H4 (cell line): ENCODE measurements around the gene AQP12B. TPM values are rescaled to one million over a fixed set of nuclear protein-coding genes. Genes with fewer than 3 reads are reported as not detected.
A peak's percentile ranks its signal among the peaks of the same experiment; 100 is the strongest.
"Not testable (repeated sequence)": the region's sequence is repeated elsewhere in the genome, so short reads cannot be mapped to it uniquely, and the experiment has no call there.

Experiments
- DNase-seq: peaks from one replicate; pipeline ENCODE4 v3.0.0-alpha.2; 2015; ENCODE audit warnings: low spot score
- total RNA-seq: library from RNA; depleted of rRNA; stranded (reverse); fragments of >200 nt; shearing (Covaris generic); gene quantifications from 2 replicates; pipeline ENCODE4 v1.2.3, GENCODE V29; 2014

The AQP12B gene
- total RNA-seq, 1 experiment from 2014 or later = not detected

DNA sequence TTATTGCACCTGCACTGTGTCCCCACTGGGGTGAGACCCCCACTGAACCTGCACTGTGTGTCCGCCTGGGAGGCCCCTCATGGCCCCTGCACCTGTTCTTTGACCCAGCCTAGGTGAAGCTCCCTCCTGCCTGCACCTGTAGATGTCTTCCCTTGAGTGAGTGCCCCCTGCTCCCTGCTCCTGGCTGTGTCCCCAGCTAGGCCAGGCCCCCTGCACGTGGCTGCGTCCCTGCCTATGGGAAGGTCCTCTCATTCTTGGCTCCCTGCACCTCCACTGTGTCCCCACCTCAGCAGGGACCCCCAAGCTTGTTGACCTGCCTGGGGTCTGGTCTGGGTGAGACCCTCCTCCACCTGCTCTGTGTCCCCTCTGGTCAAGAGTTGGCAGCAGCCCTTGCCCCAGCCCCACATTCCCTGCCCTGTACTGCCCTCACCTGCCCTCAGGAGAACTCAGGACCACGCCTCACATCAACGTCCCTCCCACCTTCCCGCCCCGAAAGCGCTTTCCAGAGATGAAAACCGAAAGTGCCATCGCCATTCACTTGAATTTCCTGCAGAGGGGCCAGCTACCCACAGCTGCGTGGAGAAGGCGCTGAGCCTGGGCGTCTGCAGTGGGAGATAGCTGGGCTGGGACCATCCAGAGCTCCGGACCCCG lies 769 bp upstream of the AQP12B start:
- DNase-seq = not testable (repeated sequence)

DNA sequence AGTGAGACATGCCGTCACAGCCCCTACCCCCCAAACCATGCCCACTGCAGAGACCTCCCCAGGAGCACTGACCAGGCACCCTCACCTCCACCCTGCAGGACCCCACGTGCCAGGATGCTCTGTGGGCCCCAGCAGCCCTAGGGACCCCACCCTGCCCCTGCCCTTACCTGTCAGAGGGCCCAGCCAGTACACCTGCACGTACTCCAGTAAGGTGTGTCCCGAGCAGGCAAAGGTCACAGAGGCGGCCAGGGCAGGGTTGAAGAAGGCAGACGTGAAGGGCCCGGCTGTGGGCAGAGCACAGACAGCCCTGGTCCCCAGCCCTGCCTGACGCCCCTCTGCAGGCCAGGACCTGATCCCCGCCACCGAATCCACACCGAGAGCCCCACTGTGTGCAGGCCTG lies 2.5 kb downstream of the AQP12B start:
- DNase-seq = not testable (repeated sequence)

DNA sequence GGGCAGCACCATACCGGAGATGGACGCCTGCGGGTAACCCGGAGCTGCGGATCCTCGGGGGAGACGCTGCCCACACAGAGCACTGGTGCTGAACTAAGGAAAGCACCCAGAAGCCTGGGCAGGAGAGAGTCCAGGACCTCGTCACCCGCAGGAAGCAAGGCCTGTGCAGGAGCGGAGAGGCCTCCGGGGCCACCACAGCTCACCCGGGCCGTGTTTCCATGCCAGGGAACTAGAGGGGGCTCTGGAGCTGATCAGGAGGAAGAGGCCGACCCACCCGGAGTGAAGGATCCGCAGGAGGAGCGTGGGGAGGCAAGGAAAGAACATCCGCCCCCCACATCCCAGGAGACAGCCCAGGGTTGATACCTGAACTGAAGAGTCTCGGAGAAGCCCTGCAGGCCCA lies 3.8 kb downstream of the AQP12B start:
- not testable (repeated sequence) for DNase-seq

DNA sequence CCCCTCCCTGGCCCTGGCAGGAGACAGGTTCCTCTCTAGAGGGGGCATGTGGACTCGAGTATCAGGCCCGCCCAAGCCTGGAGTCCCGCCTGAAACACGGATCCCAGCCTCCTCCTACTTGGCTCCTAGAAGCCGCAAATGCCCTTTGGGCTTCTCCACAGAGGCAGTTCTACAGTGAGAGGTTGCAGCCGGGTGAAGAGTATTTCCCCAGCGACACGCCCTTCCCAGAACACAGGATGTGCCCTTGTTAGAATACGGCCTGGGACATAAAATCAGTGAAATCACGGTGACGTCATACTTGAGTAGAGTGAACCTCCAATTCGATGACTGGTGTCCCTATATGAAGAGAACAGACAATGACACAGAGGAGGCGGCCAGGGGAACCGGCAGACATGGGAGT lies 4.6 kb downstream of the AQP12B start:
- not testable (repeated sequence) for DNase-seq

DNA sequence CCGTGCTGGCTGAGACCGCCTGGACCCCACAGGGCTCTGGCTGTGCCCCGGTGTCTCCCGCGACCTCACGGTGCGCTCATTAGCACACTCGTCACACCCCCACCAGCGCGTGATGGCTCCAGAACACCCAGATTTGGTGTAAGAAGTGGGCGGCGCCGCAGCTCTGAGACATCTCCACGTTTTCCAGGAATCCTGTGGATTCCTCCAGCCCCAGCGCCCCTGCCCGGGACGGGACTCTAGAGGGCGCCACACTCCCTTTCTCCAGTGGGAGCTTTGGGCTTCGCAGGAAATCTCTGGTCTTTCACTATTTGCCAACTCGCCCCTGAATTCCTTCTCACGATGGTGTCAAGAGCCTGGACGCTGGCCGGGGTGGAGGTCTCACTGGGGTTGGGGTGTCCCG lies 7.3 kb downstream of the AQP12B start:
- DNase-seq = not testable (repeated sequence)

DNA sequence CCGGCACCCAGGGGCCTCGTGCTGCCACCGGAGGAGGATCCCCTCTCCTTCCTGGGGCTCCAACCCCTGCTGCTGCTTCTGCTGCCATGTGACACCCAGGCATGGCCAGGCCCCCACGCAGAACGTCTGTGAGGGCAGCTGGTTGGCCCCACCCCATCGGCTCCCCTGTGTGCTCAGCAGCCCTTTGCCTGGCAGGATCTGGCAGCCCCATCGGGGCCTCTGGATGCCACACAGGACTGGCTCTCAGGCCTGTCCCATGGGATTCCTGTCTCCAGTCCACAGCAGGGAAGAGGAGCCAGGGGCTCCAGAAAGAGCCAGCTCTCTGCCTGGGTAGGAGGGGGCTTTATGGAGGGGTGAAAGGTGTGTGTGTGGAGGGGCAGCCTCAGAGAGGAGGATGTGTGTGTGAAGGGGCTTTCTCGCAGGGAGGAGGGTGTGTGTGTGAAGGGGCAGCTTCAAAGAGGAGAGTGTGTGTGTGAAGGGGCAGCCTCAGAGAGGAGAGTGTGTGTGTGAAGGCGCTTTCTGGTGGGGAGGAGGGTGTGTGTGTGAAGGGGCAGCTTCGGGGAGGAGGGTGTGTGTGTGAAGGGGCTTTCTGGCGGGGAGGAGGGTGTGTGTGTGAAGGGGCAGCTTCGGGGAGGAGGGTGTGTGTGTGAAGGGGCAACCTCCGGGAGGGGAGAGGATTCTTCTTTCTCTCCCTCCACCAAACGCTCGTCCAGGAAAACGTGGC lies 8.1 kb downstream of the AQP12B start:
- not testable (repeated sequence) for DNase-seq

DNA sequence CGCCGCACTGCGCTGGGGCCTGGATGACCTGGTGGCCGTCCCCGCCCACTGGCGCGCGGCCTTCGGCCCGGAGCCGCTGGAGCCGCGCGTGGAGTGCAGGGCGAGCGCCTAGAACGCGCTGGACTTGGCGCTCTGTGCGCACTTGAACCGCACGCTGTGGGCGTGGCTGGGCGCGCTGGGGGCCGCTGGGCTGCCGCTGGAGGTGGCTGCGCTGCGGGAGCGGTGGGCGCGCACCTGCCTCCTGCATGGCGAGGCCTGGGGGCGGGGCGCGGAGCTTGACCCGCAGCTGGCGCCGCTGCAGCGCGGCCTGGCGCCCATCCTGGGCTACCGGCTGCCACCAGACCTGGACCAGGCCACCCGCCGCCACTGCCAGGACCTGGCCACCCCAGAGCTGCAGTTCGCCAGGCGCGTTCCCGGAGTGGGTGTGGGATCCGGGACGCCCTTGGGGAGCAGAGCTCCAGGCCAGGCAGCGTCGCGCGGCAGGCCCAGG lies 9.9 kb downstream of the AQP12B start:
- no peak for DNase-seq

DNA sequence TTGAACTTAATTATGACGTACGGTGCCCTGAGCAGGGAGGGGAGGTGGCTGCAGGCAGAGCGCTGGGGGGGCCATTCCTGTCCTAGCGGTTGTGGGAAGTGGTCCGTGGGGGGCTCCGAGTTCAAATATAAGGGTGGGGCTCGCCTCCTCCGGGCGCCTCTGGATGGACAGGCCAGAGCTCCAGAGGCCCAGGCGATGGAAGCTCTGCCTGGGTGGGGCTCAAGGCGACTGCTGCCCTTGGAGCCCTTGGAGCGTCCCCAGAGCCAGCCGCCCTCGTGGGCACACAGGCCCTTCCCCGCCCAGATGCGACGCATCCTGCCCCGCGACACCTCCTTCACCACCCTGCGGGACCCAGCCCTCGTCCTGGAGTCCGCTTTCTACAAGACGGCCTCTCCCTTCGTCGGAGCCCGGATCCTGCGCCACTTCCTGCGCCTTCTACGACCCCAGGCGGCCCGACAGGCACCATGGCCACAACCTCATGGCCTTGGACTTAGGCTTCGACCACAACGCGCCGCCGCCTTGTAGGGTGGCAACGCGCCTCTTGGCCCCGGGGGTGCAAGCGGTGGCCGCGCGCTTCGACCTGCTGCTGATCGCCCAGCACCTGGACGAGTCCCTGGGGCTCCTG lies 10.5 kb downstream of the AQP12B start:
- no peak for DNase-seq

DNA sequence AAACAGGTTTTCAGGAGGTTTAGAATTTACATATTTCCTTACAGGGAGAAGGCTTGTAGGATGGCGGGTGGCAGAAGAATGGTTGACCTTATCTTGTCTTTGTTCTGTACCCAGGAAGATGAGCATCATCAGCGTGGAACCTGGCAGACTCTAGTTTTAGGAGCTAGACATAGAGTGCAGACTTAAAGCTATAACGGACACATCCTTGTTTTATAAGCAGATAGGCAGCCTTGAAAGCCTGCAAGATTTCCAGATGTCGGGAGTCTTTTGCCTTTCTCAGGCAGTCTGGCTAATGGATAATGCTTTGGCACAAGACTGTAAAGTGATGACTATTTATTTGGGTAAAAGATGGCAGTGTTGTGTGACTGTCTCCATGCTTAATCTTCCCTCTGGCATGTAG lies 11.7 kb downstream of the AQP12B start:
- no peak for DNase-seq

DNA sequence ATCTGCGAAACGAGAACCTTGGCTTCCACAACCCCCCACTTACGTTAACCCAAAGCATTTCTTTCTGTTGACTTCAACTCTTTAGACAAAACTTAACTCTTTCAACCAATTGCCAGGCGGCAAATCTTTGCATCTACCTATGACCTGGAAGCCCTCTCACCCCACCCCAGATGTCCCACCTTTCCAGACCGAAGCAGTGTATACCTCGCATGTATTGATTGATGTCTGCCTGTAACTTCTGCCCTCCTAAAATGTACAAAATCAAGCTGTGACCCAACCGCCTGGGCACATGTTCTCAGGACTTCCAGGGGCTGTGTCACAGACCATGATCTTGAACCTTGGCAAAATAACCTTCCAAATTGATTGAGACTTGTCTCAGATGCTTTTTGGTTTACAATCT lies 12.3 kb downstream of the AQP12B start:
- no peak for DNase-seq

DNA sequence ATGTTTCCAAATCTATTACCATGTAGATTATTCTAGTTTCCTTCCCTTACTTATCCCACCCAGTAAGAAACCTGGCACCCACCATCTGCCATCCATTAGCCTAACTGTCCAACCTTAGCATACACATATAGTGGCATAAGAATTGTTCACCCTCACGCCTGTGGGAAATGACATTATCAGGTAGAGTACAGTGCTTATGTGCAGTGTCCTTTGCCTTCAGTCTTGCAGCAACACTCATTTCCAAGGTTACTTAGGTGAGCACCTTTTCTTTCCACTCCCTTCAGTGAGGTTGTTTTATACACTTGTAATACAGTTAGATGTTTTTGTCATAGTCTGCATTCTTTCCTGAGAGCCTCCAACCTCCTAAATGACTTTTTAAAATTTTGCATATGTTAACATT lies 18.1 kb downstream of the AQP12B start:
- DNase-seq = no peak

DNA sequence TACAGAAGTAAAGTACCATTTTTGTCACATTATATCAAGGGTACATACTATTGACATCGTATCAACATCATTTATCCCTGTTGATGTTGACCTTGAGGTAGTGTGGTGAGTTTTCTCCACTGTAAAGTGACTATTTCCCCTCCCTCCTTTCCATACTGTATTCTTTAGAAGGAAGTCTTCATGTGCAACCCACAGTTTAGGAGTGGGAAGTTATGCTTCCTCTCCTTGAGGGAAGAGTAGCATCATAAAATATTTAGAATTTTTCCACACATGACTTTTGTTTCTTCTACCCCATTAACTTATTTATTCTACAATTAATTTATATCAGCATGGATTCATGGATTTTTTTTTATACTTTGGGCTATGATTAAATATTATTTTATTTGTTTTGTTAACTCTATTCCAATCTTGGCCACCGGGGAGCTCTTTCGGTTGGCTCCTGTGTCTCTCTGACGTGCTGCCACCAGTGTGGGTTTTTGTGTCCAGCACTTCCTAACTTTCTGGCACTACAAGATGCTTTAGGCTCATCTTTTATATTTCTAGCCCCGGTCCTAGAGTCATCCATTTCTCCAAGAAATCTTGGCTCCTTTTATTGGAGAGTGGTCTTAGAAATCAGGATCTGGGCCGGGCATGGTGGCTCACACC lies 19.0 kb downstream of the AQP12B start:
- no peak for DNase-seq

DNA sequence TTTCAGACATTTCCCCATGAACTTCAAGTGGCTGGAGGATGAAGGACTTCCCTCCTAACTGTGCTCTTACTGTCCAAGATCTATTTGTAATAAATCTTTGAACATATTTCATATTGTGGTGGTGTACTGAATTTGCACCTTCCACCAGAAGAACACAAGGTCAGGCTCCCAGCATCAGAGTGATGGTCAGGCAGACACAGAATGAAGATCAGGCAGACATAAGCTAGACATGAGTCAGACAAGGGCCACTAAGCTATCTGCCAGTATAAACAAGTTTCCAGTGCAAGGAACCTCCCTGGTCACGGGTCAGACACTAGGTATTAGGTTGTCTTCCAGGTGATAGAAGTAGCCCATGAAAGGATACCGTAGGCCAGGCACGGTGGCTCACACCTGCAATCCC lies 20.0 kb downstream of the AQP12B start:
- DNase-seq = no peak

DNA sequence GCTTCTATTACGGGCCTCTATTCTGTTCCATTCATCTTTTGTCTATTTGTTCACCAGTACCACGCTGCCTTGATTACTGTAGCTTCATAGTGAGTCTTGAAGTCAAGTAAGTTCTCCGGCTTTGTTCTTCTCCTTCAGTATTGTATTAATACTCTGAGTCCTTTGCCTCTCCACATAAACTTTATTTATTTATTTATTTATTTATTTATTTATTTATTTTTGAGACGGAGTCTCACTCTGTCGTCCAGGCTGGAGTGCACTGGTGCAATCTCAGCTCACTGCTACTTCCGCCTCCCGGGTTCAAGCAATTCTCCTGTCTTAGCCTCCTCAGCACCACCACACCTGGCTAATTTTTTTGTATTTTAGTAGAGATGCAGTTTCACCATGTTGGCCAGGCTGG lies 22.8 kb downstream of the AQP12B start:
- not testable (repeated sequence) for DNase-seq

DNA sequence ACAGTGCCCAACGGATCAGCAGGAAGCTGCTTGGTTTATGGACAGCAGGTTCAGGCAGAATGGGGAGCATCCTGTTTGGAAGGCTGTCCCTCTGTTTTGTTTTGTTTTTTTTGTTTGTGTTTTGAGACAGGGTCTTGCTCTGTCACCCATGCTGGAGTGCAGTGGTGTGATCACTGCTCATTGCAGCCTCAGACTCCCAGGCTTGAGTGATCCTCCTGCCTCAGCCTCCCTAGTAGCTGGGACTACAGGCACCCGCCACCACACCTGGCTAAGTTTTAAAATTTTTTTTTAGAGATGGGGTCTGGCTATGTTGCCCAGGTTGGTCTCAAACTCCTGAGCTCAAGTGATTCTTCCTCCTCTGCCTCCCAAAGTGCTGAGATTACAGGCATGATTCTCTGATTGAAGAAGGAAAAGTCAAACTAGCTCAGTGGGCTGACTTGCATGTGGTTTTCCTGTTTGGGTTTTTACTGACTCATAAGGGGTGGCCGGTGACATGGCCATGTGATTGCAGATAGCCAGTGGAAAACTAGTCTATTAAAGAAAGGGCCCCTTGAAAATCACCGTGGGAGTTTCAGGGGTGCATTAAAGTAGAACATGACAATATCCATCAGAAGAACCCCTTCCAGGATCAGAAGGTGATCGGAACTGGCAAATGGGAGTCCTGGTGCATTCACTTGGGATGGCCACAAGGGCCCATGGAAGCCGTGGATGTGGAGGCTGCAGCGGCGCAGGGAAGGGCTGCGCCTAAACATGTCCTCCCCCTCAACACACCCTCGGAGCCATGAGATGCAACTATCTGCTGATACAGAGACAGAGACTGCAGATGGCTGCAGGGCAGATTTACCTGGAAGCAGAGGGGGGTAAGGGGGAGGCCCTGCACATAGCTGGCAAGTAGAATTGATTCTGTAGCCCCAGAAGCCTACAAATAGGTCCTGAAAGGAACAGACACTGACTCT lies 26.5 kb downstream of the AQP12B start:
- DNase-seq = peak; percentile 34

DNA sequence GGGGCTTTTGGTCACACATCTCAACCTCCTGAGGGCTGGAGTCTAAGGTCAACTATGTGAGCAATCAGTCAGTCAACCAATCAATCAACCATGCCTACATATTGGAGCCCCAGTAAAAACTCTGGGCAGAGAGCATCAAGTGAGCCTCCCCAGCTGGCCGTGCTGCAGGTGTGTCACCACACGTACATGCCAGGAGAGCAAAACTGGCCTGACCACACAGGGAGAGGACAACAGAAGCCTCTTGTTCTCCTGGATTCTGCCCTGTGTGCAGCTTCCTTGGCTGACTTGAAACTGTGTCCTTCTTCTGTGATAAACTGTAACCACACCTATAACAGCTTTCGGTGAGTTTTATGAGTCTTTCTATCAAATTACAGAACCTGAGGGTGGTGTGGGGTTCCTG lies 31.5 kb downstream of the AQP12B start:
- DNase-seq = no peak

DNA sequence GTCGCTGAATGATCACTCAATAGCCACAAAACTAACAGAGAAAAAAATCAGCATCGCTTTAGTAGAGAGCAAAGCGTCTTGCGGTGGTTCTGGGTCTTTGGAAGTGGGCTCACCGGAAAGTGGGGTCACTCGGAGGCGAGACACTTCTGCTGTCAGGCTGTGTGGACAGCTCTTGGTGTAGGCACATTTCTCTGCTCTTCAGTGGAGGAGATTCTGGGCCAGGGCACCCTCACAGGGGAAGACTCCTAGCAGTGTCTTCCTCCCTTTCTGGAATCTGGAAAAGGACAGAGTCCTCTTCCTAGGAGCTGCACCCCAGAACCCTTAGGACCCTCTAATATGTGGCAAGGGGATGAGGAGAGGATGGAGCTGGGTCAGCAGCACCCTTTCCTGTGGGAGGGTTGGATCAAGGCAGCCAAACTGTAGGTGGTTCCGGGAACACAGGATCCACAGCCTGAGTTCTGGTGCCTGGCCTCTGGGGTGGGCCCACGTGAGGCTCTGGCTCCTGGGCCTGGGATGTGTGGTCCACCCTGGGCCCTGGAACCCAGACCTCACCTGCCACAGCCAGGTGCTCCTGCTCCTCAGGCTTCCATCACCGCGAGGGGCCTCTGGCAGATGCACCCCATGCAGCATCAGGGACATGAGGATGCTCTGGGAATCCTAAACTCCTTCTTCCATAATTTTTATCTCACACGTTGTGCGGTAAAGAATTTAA lies 32.3 kb downstream of the AQP12B start:
- DNase-seq = no peak

DNA sequence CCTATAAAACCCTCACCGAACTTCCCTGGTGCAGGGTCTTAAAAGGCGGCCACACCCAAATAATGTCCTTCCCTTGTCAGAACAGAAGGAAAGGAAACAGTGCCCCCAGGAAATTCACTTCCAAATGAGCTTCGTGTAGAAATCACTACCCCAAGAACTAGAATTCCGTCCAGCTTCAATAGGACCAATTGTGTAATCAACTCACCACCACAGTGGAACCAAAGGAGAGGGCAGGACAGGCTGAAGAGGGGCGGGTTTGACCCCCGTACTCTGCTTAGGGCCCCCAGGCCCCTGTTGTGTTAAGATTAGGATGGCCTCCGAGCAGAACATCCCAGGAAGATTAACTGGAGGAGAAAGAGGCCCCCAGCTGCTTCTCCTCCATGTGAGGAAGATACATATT lies 33.4 kb downstream of the AQP12B start:
- DNase-seq = no peak

DNA sequence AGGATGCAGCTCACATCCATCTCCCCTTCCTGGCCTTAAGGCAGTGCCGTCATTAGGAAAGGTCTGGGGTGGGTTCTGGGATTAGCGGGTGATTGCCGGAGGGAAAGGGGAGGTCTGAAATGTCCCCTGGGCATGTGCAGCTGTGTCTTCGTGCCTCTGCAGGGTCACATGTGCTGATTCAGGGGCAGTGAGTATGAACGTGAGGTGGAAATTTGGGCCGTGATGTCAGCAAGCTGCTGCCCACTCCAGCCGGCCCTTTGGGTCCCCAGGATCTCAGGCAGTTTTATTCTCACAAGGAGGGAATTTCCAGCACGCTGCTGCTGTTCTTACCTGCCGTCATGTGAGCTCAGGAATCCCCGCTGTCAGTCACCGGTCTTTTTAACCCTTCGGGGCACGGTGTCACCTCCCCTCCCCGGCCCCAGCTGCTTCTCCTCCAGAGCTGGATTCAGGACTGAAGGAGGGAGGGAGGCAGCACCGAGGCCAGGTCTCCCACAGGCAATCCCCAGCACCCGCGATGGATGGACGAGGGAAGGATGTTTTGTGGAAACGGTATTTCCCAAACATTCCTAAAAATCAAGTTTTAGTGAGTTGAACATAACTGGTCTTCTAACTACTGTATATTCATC lies 33.9 kb downstream of the AQP12B start:
- no peak for DNase-seq

DNA sequence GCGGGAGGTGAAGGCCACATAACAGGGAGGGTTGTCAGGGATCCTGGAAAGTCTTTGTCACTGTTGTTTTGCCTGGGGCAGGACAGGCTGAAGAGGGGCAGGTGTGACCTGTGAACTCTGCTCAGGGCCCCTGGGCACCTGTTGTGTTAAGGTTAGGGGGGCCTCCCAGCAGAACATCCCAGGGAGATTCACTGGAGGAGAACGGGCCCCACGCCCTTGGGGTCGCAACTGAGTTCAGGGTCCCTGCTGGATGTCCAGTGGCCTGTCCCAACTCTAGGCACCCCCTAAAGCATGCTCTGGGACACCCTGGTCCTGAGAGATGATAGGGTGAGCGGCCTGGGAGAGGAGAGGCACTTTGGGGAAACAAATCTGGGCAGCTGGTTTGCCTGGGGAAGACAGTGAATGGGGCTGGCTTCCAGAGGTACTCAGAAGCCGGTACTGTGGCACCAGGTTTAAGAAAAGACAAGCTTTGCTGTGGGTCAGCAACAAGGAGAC lies 34.5 kb downstream of the AQP12B start:
- no peak for DNase-seq
